H9 (cell line): ENCODE results near the gene ABCG1. TPM values are rescaled to one million over a fixed set of nuclear protein-coding genes. Genes with fewer than 3 reads are reported as not detected.

ENCODE experiments used
- DNase-seq: peaks from one replicate; pipeline ENCODE4 v3.0.0-alpha.2; 2017
- H2AFZ ChIP-seq: one replicate; pipeline ENCODE4 v1.6.1; 2013; ENCODE audit warnings: mild to moderate bottlenecking, low read length, control low read depth, moderate library complexity
- H2AK5ac ChIP-seq: 2 replicates; pipeline ENCODE4 v1.6.1; 2013; ENCODE audit warnings: low read length, control low read depth, mixed read lengths; ENCODE audit not compliant: insufficient read length
- H2BK120ac ChIP-seq: one replicate; pipeline ENCODE4 v1.6.1; 2013; ENCODE audit warnings: low read depth, mild to moderate bottlenecking, low read length, control low read depth, inconsistent platforms; ENCODE audit not compliant: poor library complexity, severe bottlenecking
- H2BK12ac ChIP-seq: 2 replicates; pipeline ENCODE4 v1.6.1; 2013; ENCODE audit warnings: low read length, control low read depth, mixed read lengths, low read depth; ENCODE audit not compliant: insufficient read length
- H2BK15ac ChIP-seq: 2 replicates; pipeline ENCODE4 v1.6.1; 2013; ENCODE audit warnings: low read depth, low read length, control low read depth
- H2BK20ac ChIP-seq: one replicate; pipeline ENCODE4 v1.6.1; 2013; ENCODE audit warnings: low read depth, mild to moderate bottlenecking, low read length, control low read depth, inconsistent platforms; ENCODE audit not compliant: poor library complexity, severe bottlenecking
- H2BK5ac ChIP-seq: 2 replicates; pipeline ENCODE4 v1.6.1; 2013; ENCODE audit warnings: low read length, control low read depth, mixed read lengths; ENCODE audit not compliant: insufficient read length
- H3K14ac ChIP-seq: 2 replicates; pipeline ENCODE4 v1.6.1; 2013; ENCODE audit warnings: low read length, control low read depth; ENCODE audit not compliant: insufficient read depth
- H3K18ac ChIP-seq: 2 replicates; pipeline ENCODE4 v1.6.1; 2013; ENCODE audit warnings: low read depth, mild to moderate bottlenecking, mixed read lengths, low read length, control low read depth; ENCODE audit not compliant: insufficient read length
- H3K23ac ChIP-seq: 2 replicates; pipeline ENCODE4 v1.6.1; 2013; ENCODE audit warnings: low read length, control low read depth, mixed read lengths, low read depth; ENCODE audit not compliant: insufficient read length
- H3K23me2 ChIP-seq: 2 replicates; pipeline ENCODE4 v1.6.1; 2013; ENCODE audit warnings: low read depth, mild to moderate bottlenecking, mixed read lengths, low read length, control low read depth; ENCODE audit not compliant: insufficient read length, poor library complexity, severe bottlenecking
- H3K27ac ChIP-seq: 2 replicates; pipeline ENCODE4 v1.5.1; 2013; ENCODE audit warnings: low read length, control low read depth, mixed read lengths, low read depth; ENCODE audit not compliant: insufficient read length
- H3K27me3 ChIP-seq: 2 replicates; pipeline ENCODE4 v1.6.1; 2013; ENCODE audit warnings: low read length, control low read depth, inconsistent platforms; ENCODE audit not compliant: insufficient read depth
- H3K4ac ChIP-seq: 2 replicates; pipeline ENCODE4 v1.6.1; 2013; ENCODE audit warnings: low read depth, mild to moderate bottlenecking, control low read depth, inconsistent platforms, low read length, moderate library complexity
- H3K4me1 ChIP-seq: 2 replicates; pipeline ENCODE4 v1.6.1; 2013; ENCODE audit warnings: low read length, control low read depth, inconsistent platforms; ENCODE audit not compliant: insufficient read depth
- H3K4me2 ChIP-seq: 2 replicates; pipeline ENCODE4 v1.6.1; 2013; ENCODE audit warnings: low read length, control low read depth, mixed read lengths; ENCODE audit not compliant: insufficient read length, insufficient read depth
- H3K56ac ChIP-seq: 2 replicates; pipeline ENCODE4 v1.6.1; 2013; ENCODE audit warnings: low read depth, mild to moderate bottlenecking, mixed read lengths, low read length, control low read depth; ENCODE audit not compliant: insufficient read length
- H3K79me1 ChIP-seq: 2 replicates; pipeline ENCODE4 v1.6.1; 2013; ENCODE audit warnings: low read depth, mild to moderate bottlenecking, moderate library complexity, low read length, control low read depth, inconsistent platforms; ENCODE audit not compliant: insufficient read depth, poor library complexity, severe bottlenecking
- H3K79me2 ChIP-seq: 2 replicates; pipeline ENCODE4 v1.6.1; 2013; ENCODE audit warnings: low read length, control low read depth, inconsistent platforms; ENCODE audit not compliant: insufficient read depth
- H3K9ac ChIP-seq: 2 replicates; pipeline ENCODE4 v1.6.1; 2013; ENCODE audit warnings: low read length, control low read depth, mixed read lengths; ENCODE audit not compliant: insufficient read length; ENCODE audit errors: extremely low read depth
- H3K9me3 ChIP-seq: one replicate; pipeline ENCODE4 v1.6.1; 2013; ENCODE audit warnings: low read depth, low read length, inconsistent platforms; ENCODE audit not compliant: control insufficient read depth
- H3T11ph ChIP-seq: one replicate; pipeline ENCODE4 v1.6.1; 2013; ENCODE audit warnings: mild to moderate bottlenecking, low read length, control low read depth, inconsistent platforms
- H4K20me1 ChIP-seq: one replicate; pipeline ENCODE4 v1.6.1; 2013; ENCODE audit not compliant: control insufficient read depth, insufficient read length, insufficient read depth
- H4K5ac ChIP-seq: 2 replicates; pipeline ENCODE4 v1.6.1; 2013; ENCODE audit warnings: low read depth, mild to moderate bottlenecking, mixed read lengths, low read length, control low read depth; ENCODE audit not compliant: insufficient read length
- H4K8ac ChIP-seq: replicated peaks from 2 replicates; pipeline ENCODE4 v1.6.1; 2013; ENCODE audit warnings: low read length, control low read depth, mixed read lengths, low read depth; ENCODE audit not compliant: insufficient read length
- H4K91ac ChIP-seq: 2 replicates; pipeline ENCODE4 v1.6.1; 2013; ENCODE audit warnings: low read depth, mild to moderate bottlenecking, moderate library complexity, mixed read lengths, low read length, control low read depth; ENCODE audit not compliant: insufficient read length
- H3K27ac Mint-ChIP-seq, 3 experiments: 2 replicates in 2 of 3; 3 replicates in 1 of 3; pipeline ENCODE4 v1.8.0; 2020 to 2021; ENCODE audit warnings: mixed read lengths in 3 of 3, mild to moderate bottlenecking in 1 of 3, moderate library complexity in 1 of 3
- H3K27me3 Mint-ChIP-seq: 2 replicates; pipeline ENCODE4 v1.8.0; 2021; ENCODE audit warnings: low read depth, mild to moderate bottlenecking, moderate library complexity, mixed read lengths
- H3K36me3 Mint-ChIP-seq, 3 experiments: 2 replicates in 2 of 3; 3 replicates in 1 of 3; pipeline ENCODE4 v1.8.0; 2020 to 2021; ENCODE audit warnings: low read depth in 3 of 3, mixed read lengths in 3 of 3; ENCODE audit not compliant: insufficient read depth in 1 of 3
- H3K4me1 Mint-ChIP-seq, 2 experiments: 2 replicates each; pipeline ENCODE4 v1.8.0; 2020; ENCODE audit warnings: mixed read lengths in 2 of 2
- H3K4me3 Mint-ChIP-seq, 2 experiments: 2 replicates in 1 of 2; 3 replicates in 1 of 2; pipeline ENCODE4 v1.8.0; 2020 to 2021; ENCODE audit warnings: mild to moderate bottlenecking in 2 of 2, mixed read lengths in 2 of 2, moderate library complexity in 1 of 2
- H3K9me3 Mint-ChIP-seq, 2 experiments: 2 replicates in 1 of 2; 3 replicates in 1 of 2; pipeline ENCODE4 v1.8.0; 2020; ENCODE audit warnings: mild to moderate bottlenecking in 2 of 2, mixed read lengths in 2 of 2, moderate library complexity in 1 of 2
- CTCF ChIP-seq: fragments of 200-600 bp; sonication (generic); conservative IDR thresholded peaks from 3 replicates; pipeline ENCODE4 v1.8.0; 2021; ENCODE audit warnings: antibody characterized with exemption, mild to moderate bottlenecking
- WGBS: extraction: QIAGEN DNeasy Blood & Tissue Kit; methylation state at CpG from one replicate; pipeline ENCODE4 v1.1.7; 2013; ENCODE audit warnings: missing lambda C conversion rate, low lambda C conversion rate, mixed read lengths; ENCODE audit not compliant: insufficient read length; ENCODE audit errors: extremely low coverage; 5-methylcytosine and 5-hydroxymethylcytosine counted together
- total RNA-seq: library from RNA; stranded (reverse); gene quantifications from 2 replicates; pipeline ENCODE4 v1.2.1, GENCODE V29; 2021

ABCG1 gene
- total RNA-seq, 1 experiment from 2014 or later = 0.83 TPM

- Histone ChIP-seq H3K23ac (no peak overlapping the region), H2BK5ac (no peak overlapping the region), H2AK5ac (no peak overlapping the region), H3K79me2 (no peaks in the 10 kb centered on the region), H4K91ac (no peak overlapping the region), H3K79me1 (no peaks in the 10 kb centered on the region), H4K20me1 (no peaks in the 10 kb centered on the region), H3K9me3 (no peaks in the 10 kb centered on the region), H3K18ac (no peak overlapping the region), H3K9ac (no peak overlapping the region), H3K4me2 (peak overlapping the region; percentile 86), H2BK15ac (no peak overlapping the region), H3K56ac (no peak overlapping the region), H3K27ac (no peak overlapping the region), H3K14ac (no peak overlapping the region), H4K5ac (no peak overlapping the region), H2BK20ac (no peak overlapping the region), H3T11ph (no peak overlapping the region), H3K23me2 (peaks cover 17% of the 10 kb centered on the region), H3K4ac (no peak overlapping the region), H2AFZ (no peak overlapping the region), H3K4me1 (no peaks in the 10 kb centered on the region), H2BK120ac (no peak overlapping the region), H4K8ac (no peak overlapping the region), H3K27me3 (peaks cover 3% of the 10 kb centered on the region; the same call in 1 of the 2 replicates), H2BK12ac (no peak overlapping the region)
- Mint-ChIP-seq H3K27me3 (peaks cover 90% of the 10 kb centered on the region), H3K27ac (0 out of 7 replicates have a peak overlapping the region, but pooled peaks of 1 of the 3 experiments have one; percentile 8), H3K36me3 (peaks cover 2 to 4% (median 2%) of the 10 kb centered on the region in 3 experiments; a peak in 4 of 7 replicates), H3K9me3 (peaks cover 19% of the 10 kb centered on the region in 2 experiments), H3K4me1 (peaks cover 10% of the 10 kb centered on the region in 2 experiments), H3K4me3 (peak overlapping the region; percentile 62 to 90)
- TF ChIP-seq CTCF = no peak
- peak; percentile 37 for DNase-seq
- no CpG with 5 or more reads among the region's 41 CpGs for WGBS
Observed at GRCh38 chr21:42219606-42220137, 732 bp downstream of the ABCG1 start.
